HG02759 (cell line): Measurements from ENCODE around the gene TUT1.
"Not testable (repeated sequence)": the region's sequence is repeated elsewhere in the genome, so short reads cannot be mapped to it uniquely, and the experiment has no call there.

ENCODE experiments used
- ATAC-seq: cut with Tn5 transposase; IDR thresholded peaks from one replicate; pipeline ENCODE4 v1.9.1; 2021; ENCODE audit warnings: mild to moderate bottlenecking, moderate library complexity; ENCODE audit not compliant: unreplicated experiment

The TUT1 gene

DNA sequence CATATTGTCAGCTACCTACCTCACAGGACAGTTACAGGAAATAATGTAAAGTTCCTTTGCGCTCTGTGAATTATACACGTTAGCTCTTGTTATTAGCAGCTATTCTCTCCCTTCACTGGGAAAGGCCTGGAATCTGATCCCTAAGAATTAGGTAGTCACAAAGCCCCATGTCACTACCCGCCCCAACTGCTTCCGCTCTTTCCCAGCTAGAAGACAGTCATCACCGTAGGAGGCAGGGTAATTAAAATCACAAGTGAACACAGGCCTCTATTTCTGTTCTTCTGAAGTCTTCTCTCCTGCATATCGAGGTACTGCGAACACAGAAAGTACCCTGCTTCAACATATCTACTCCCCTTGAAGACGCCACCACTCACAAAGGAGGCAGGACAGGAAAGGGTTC is 32.1 kb downstream of the TUT1 start:
- no peak for ATAC-seq

DNA sequence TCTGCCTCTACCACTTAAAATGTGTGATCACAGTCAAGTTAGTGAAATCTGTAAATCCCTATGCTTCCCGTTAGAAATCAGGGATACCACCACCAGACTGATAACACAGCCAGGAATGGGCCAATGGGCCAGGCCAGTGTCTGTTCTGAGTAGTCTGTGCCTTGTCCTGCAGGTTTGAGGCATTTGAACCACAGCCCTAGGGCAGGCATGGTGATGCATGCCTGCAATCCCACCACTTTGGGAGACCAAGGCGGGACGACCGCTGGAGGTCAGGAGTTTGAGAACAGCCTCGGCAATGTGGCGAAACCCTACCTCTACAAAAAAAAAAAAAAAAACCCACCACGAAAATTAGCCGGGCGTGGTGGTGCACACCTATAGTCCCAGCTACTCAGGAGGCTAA is 32.7 kb downstream of the TUT1 start:
- ATAC-seq = no peak

DNA sequence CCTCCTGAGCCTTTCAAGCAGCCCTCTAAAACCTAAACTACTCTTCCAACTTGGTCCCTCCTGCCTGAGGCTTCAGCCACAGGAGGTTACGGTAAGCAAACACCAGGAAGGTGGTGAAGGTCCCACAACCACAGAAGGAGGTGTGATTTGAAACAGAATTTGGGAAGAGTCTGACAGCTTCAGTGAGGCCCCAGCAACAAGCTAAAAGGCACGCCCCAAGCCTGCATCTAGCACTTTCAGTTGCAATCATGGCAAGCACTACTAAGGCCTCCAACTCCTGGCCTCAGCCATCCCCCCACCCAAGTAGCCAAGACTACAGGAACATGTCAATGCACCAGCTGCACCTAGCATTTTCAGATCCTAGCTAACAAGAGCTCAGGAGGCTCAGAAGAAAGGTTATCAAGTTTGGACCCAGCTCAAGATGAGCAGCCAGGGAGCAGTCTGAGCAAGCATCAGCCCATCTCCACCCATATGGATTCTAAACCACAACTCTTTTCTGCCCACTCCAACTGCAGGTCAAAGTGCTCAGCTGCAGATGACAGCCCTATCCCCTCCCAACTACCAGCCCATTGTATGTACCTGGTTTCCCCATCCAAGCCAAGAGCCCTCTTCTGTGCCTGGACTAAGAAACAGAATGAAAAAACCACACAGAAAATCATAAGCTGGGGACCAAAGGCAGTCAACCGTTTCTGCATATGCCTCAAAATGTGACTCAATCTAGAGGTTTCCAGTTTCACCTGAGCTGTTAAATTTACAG is 34.3 kb downstream of the TUT1 start:
- peak; percentile 9 for ATAC-seq

DNA sequence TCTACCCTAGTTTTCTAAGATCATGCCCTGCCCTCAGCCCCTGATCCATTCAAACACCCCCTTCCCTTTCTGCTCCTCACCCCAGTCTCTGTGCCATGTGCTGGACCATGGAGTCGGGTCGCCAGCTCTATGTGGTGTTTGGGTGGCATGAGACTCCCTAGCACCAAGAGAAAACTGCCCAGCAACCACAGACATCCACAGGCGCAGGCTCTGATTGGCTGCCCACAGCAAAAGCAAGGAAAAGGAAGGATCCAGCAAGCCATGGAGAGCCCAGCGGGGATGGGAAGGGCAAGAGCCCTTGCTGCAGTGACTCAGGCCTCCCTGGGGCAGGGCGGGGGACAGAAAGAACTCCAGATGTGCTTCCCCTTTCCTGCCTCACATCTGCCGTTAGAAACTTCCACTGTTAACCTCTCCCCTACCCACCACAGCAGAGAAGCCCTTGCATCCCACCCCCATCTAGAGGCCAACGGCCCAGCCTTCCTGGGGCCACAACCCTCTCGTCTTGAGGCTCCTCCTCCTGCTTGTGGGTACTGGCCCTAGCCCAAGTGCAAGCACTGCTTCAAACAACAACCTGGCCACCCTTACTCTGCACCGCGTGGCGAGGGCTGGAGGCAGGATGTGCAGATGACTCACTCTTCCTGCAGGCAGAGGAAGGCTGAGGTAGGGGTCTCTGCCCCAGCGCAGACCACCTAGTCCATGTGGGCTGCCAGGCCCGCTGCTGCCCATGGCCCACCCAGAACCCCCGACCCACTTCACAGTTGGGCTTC is 35.0 kb downstream of the TUT1 start:
- ATAC-seq = peak; percentile 41

DNA sequence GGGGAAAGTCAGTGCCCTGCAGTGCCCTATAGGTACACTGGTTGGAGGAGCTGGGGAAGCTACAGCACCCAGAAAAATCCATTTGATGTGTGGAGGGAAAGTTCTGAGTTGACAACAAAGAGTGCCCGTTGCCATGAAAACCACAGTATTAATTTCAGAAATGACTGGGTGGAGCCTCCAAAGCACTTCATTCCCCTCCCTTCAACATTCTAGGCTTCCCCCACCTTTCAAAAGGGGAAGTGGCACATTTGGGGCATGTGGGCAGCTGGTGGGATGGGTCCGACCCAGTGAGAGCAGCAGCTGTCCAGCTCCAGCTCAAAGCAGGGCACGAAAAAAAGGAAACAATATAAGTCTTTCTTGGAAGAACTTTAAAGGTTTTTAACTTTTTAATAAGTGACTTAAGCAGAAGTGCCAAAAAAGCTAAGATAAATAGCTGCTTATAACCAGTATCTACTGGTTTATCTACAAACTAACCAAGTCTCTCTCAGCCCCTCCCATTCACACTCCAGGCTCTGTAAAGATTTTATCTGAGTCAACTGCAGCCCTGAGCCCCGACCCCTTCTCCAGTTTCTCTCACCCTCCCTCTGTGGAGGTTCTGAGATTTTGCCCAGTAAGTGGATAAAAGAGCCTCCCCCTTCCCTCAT is 35.7 kb downstream of the TUT1 start:
- ATAC-seq = peak; percentile 48

DNA sequence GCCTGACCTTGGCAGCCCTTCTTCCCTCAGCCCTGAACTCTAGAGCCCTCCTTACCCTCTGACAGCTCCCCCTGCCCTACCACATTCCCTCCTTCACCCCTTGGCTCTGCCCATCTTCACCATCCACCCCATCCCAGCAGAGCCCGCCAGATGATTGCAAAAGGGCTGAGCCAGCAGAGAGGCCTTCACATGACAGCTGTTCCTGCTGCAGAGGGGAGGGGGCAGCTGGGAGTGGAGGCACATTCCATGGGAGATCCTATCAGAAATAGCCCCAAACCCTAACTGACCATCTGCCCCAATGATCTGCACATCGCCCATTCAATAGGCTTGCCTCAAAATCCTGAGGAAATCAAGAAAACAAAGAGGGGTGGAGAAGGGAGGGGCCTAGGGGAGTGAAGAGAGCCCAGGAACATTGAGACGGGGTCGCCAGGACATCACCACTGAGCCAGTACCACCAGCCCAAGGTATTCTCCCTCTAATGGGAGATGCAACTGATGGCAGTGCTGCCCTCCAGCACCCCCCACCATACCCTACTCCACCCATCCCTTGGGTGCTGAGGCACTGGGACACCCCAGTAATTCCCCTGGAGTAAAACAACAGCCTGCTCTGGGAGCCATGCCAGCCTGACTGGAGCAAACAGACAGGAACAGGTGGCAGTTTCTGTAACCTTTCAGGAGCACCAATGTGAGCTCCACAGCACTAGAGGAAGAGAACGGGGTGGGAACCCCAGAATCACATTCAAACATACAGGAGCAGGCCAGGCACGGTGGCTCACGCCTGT is 36.7 kb downstream of the TUT1 start:
- no peak for ATAC-seq

DNA sequence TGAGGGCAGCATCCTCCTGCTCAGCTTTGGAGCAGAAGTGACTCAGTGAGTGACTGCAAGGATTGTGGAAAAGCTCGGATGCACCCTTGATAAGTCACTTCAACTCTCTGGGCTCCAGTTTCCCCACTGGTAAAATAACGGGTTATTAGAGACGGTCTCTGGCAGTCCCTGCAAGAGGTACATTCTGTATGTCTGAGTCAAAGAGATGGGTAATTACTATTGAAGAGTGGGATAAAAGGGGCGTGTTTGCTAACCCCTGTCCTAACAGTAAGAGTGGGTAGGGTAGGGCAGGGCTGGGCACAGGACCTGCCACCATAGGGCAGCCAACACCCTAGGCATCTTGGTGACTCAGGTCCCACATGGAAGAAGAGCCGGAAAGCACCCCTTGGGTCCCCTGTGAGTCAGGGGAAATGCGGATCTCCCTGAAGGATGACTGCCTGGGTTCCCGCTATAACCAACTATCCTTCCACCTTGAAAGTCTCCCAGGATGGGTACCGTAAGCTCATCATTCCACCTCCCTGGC is 37.4 kb downstream of the TUT1 start:
- ATAC-seq = no peak

DNA sequence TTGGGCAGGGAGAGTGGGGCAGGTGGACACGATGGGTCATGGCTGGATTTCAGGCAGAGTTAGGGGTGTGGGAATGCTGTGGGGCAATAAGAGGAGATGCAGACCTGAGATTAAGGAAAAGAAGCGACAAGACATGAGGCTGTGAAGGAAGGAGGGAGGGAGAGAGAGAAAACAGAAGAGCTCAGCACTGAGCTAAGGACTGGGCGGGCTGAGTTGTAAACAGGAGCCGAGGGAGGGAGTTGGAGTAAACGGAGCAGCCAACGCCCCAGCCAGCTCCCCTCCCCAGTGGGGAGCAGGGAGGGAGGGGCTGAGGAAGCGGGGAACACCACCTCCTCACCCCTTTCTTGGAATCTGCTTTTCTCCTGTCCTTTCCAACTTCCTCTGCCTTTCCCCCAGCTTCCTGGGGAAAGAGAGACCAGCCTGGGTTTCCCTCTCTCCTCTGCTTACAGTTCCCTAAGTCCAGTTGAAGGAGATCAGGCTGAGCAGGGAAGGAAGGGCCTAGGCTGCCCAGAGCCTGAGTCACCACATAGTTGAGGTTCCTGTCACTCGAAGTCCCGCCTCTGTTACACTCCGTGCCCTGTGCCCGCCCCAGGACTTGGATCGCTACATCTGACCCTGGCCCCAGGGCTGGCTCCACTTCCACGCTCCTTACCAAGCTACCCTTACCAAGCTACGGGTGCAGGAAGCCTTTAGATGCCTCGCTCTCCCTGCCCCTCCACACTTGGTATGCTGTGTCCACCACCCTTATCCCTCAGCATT is 38.1 kb downstream of the TUT1 start:
- no peak for ATAC-seq

DNA sequence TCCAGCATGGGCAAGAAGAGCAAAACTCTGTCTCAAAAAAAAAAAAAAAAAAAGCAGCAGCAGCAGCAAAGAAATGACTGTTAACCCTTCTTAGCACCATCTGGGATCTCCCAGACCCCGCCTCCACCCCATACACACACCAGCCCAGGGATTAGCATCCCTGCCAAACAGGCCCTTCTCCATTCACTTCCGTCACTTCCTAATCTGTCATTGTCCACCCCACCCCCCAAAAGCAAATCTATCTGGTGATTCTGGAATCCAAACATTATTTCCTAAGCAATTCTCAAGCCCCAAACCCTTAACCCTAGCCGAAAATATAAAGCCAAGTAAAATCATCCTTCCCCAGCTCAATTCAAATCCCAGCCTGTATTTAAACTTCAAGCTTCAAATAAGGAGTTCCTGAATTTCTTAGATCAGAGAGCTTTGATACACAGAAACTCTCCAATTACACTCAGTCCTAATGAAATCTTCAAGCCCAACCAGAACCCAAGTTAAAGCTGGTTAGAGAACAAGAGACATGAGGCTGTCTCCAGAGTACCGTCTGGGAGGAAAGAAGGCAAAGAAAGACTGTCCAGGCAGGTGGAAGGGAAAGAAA is 38.7 kb downstream of the TUT1 start:
- no peak for ATAC-seq

DNA sequence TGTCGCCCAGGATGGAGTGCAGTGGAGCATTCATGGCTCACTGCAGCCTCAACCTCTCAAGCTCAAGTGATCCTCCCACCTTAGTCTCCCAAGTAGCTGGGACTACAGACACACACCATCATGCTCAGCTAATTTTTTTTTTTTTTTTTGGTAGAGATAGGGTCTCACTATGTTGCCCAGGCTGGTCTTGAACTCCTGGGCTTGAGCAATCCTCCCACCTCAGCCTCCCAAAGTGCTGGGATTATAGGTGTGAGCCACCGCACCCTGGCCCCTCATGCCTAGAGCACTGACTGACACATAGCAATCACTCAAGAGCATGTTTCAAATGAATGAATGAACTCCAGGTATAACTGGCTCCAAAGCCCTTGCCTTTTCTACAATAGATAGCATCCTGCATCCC is 40.8 kb downstream of the TUT1 start:
- ATAC-seq = not testable (repeated sequence)

DNA sequence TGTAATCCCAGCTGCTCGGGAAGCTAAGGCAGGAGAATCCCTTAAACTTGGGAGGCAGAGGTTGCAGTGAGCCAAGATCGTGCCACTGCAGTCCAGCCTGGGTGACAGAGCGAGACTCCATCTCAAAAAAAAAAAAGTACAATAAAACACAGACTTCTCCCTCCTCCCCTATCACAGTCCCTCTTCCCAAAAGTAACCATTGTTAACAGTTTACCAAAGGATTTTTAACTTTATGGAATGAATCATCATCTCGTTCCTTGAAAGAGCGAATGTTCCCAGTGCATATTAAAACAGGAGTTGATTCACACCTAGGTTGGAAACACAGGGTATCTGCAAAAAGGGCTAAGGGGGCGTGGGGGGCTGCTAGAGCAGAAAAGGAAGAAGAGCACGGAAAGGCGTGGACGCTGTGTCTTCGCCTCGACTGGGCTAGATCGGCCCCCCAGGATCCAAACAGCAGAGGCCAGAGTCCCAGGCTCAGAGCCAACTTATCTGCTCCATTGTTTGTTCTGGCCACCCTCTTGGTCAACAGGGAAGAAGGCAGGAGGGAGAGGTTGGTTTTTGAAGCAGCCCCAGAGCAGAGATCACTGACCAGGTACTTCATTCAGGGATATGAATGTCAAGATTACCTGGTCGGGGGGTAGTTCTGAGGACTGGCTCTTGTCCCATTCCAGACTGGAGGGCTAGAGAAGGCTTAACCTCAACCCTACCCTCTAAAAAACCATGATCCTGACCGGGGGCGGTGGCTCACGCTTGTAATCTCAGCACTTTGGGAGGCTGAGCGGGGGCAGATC is 42.6 kb downstream of the TUT1 start:
- no peak for ATAC-seq

DNA sequence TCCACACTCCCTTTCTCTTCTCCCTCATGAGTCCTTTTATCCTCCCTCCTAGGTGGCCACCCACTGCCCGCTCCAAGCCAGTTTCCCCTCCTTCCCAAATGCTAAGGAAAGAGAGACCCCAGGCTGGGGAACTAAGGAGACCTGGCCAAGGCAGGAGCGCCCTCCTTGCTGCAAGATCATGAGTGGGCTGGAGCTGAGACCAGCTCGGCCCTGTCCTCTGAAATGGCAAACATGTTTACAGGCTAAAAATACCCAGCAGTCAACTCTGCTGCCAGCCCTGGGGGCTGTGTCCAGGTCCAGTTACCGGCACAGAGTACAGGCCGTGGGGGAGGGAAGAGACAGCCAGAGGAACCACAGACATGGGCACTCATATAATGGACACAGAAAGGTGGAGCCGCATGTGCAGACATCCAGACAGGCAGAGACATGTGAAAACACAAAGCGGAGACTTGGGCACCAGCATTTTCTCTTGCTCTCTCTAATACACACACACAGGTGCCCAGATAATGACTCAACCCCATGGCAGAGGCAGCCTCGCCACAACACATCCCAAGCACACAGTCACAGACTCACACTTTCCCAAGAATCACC is 43.5 kb downstream of the TUT1 start:
- no peak for ATAC-seq

DNA sequence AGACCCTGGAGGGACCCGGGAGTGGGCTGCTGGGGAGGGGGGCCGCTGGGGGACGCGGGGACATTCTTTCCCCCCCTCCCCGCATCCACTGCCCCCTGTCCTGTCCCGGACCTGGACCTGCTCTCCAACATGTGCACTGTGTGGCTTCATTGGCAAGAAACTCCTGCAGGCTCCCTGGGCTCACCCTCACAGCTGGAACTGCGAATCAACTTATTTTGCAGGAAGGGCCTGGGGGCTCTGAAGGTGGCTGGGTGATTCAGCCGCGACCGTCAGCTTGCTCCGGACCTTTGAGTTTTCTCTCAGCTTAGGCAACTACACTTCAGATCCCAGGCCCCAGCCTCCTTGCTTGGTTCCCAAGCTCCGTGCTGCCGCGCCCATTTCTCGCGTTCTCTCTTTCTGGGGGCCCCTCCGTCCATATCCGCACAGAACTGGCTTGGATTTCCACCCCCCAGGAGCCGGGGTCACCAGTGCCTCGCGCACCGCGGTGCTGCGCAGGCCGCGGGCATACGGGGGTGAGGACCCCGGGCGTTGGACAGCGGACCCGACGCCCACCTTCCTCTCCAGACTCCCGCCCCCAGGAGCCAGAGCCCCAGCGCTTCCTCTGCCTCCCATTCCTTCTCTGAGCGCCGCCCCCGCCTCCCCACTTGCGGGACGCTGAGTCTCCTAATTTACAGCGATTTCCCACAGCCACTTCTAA is 44.2 kb downstream of the TUT1 start:
- no peak for ATAC-seq

DNA sequence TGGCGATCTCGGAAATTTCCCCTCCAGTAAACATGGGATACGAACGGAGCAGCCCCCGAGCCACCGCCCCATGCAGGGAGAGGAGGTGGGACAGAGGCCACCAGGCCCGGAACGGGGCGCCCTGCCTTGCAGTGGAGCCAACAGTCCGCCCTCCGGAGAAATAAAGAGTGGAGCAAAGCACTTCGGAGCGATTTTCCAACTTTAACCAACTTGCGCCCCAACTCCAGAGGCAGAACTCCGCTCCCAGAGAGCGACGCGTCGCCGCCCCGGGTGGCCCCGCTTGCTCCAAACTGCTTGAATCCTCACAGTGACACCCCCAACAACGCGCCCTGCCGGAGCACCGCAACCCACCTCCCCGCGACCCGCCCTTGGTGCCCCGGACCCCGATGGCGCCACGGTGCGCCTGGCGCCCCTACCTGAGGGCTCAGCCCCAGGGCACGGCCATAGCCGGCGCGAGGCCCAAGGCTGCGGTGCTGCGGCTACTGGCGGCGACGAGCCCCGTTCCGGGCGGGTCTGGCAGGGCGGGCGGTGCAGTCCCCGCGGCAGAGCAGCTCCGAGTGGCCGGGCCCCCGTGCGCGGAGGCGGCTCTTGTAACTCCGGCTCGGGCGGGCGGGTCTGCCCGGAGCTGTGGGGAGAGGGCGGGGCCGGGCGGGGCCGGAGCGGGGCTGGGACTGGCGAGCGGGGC is 44.9 kb downstream of the TUT1 start, which contains the start of gene AHNAK:
AHNAK (minus strand) TSS at position 563 of the 685 bp plus-strand sequence. CDS start 10,708 bp downstream, outside the sequence.
- ATAC-seq = peak; percentile 36

DNA sequence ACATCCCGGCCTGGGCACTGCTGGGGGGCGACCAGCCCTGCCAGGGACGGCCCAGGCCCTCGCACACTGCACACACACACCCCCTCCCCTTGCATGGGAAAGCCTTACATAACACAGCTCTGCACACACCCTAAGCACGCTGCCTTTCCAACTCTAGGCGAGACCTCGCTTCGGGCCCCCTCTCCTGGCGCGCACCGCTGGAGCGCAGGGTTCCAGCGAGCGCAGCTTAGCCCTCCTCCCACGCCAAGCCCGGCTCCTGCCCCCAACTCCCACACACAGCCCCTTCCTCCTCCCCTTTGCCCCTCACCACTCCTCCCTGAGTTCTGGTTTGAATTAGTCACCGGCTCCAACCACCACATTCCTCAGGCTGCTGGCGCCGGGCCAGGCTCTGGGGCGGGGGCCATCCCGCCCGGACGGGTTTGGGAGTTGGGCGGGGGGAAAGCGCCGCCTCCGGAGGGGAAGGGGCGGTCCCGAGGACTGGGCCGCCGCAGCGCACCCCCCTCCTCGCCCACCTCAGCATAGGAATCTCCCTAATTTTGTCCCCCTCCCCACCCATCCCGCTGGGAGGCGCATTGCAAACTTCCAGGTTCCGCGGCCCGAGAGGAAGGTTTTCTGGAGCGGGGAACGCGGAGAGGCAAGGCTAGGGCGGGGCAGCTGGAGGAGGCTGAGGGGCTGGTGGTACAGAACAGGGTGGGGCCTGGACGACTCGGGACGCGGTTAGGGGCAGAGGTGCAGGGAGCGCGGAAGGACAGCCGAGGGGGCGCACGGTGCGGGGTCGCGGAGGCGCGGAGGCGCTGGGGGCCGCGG is 45.7 kb downstream of the TUT1 start:
- ATAC-seq = no peak
